Fibroblast of lung (primary cell): ENCODE measurements around the gene VGLL1.

ENCODE experiments used
- EZH2 ChIP-seq: IDR thresholded peaks from 2 replicates; pipeline ENCODE4 v1.5.1; 2012; ENCODE audit warnings: low read length, control low read depth, mild to moderate bottlenecking; ENCODE audit errors: missing control alignments
- TF ChIP-seq, protein P1 (sequence below), 2 donors: IDR thresholded peaks in 1 of 2; conservative IDR thresholded peaks in 1 of 2; 1 replicate in 1 of 2; 2 replicates in 1 of 2; pipeline ENCODE4 v1.5.1; 2011 to 2012; ENCODE audit warnings: low read length in 2 of 2, control low read depth in 1 of 2, inconsistent platforms in 1 of 2, low read depth in 1 of 2, mild to moderate bottlenecking in 1 of 2

DNA sequence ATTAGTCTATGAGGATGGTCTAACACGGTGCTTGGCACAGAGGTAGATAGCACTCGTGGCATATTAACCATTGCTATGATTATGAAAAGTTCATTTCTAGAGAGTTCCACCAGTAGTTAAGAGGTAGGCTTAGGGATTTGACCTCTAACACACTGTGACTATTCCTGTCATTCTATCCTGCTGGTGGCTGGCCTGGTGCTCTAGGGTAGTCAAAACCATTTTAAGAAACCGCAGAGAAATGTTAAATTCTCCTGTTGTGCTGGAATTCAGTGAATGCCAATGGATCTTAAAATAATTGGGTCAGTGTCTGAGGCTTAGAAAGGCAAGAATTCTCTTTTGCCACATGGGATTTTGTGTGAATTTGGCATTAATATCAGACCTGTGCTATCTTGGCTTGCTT is 53.9 kb downstream of the VGLL1 start:
- no peak for TF ChIP-seq EZH2
- TF ChIP-seq, protein P1, sequence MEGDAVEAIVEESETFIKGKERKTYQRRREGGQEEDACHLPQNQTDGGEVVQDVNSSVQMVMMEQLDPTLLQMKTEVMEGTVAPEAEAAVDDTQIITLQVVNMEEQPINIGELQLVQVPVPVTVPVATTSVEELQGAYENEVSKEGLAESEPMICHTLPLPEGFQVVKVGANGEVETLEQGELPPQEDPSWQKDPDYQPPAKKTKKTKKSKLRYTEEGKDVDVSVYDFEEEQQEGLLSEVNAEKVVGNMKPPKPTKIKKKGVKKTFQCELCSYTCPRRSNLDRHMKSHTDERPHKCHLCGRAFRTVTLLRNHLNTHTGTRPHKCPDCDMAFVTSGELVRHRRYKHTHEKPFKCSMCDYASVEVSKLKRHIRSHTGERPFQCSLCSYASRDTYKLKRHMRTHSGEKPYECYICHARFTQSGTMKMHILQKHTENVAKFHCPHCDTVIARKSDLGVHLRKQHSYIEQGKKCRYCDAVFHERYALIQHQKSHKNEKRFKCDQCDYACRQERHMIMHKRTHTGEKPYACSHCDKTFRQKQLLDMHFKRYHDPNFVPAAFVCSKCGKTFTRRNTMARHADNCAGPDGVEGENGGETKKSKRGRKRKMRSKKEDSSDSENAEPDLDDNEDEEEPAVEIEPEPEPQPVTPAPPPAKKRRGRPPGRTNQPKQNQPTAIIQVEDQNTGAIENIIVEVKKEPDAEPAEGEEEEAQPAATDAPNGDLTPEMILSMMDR (conservative IDR thresholded peaks at IDR 0.05 in 1 of 2, IDR thresholded peaks at IDR 0.05 in 1 of 2; ENCODE audit: low read depth in 1 of 2, low read length in 2 of 2), result no peak
